Spleen (tissue), 7 donors: ENCODE data around the gene LCN6.

Experiments
- CTCF ChIP-seq, 11 experiments: fragments of 200-600 bp in 7 of 11; fragments of 450-650 bp in 4 of 11; sonication (generic) in 4 of 11; IDR thresholded peaks in 8 of 11; conservative IDR thresholded peaks in 3 of 11; 1 replicate in 7 of 11; 2 replicates in 4 of 11; pipeline versions ENCODE4 v1.4.0 to v1.8.0; 2016 to 2021; ENCODE audit warnings: antibody characterized with exemption in 11 of 11, inconsistent platforms in 4 of 11, mild to moderate bottlenecking in 1 of 11
- POLR2A ChIP-seq, 3 donors: fragments of 450-650 bp; IDR thresholded peaks; one replicate each; pipeline ENCODE4 v1.5.1; 2017; ENCODE audit warnings: antibody characterized with exemption in 3 of 3, mild to moderate bottlenecking in 1 of 3
- POLR2AphosphoS5 ChIP-seq, 3 donors: sonication (generic); formaldehyde crosslinking; IDR thresholded peaks; one replicate each; pipeline ENCODE4 v1.5.1; 2017; ENCODE audit warnings: antibody characterized with exemption in 3 of 3
- donor health status: DM: no; HTN: no; CAD: no; lungs with moderate emphysema.
- donor health status: DM: no; HTN: no; CAD: no.
- donor health status: DM: no; HTN: no; CAD: no.

GRCh38 chr9:136724772-136725171 lies 23.6 kb downstream of the LCN6 start:
- TF ChIP-seq CTCF (IDR thresholded peaks at IDR 0.05 in 8 of 11, conservative IDR thresholded peaks at IDR 0.05 in 3 of 11) (no peak), POLR2AphosphoS5 (IDR thresholded peaks at IDR 0.05) (peak in 1 of 3 donors; percentile 30), POLR2A (IDR thresholded peaks at IDR 0.05) (no peak)
